Measurements from ENCODE around the gene DYNC2H1.

GRCh38 chr11:103326070-103326794 lies 217.0 kb downstream of the DYNC2H1 start:
- no peak for TF ChIP-seq HDGF (IDR thresholded peaks at IDR 0.05; ENCODE audit: borderline replicate concordance)
- TF ChIP-seq FOXM1 (IDR thresholded peaks at IDR 0.05; ENCODE audit: borderline replicate concordance), result no peak
- TF ChIP-seq SP1 (IDR thresholded peaks at IDR 0.05), result no peak
- no peak for TF ChIP-seq ELF4 (IDR thresholded peaks at IDR 0.05)
- TF ChIP-seq BHLHE40 (IDR thresholded peaks at IDR 0.05; ENCODE audit: borderline replicate concordance), result no peak
- no peak for TF ChIP-seq ARNT (IDR thresholded peaks at IDR 0.05)

Data from HEK293T (cell line).